Measurements from ENCODE around the gene LRRC49.
"Not testable (repeated sequence)": the region's sequence is repeated elsewhere in the genome, so short reads cannot be mapped to it uniquely, and the experiment has no call there.

Gene LRRC49

GRCh38 chr15:70923311-70924080 is 30.9 kb downstream of the LRRC49 start:
- DNase-seq (ENCODE audit: low spot score), result no peak

GRCh38 chr15:70926914-70927313 is 34.3 kb downstream of the LRRC49 start:
- not testable (repeated sequence) for DNase-seq (ENCODE audit: low spot score)

- no peak for DNase-seq (ENCODE audit: low spot score)
These were observed 39.2 kb downstream of the LRRC49 start for GRCh38 chr15:70931821-70932220.

GRCh38 chr15:70932397-70932796 is 39.8 kb downstream of the LRRC49 start:
- DNase-seq (ENCODE audit: low spot score), result no peak

GRCh38 chr15:70933411-70933810 is 40.8 kb downstream of the LRRC49 start:
- no peak for DNase-seq (ENCODE audit: low spot score)

GRCh38 chr15:70935631-70936030 is 43.0 kb downstream of the LRRC49 start:
- no peak for DNase-seq (ENCODE audit: low spot score)

- DNase-seq (ENCODE audit: low spot score), result no peak
These were observed 43.7 kb downstream of the LRRC49 start for GRCh38 chr15:70936326-70936725.

- DNase-seq (ENCODE audit: low spot score), result not testable (repeated sequence)
These were observed 50.7 kb downstream of the LRRC49 start for GRCh38 chr15:70943285-70943684.

GRCh38 chr15:70947351-70948335 is 55.0 kb downstream of the LRRC49 start:
- DNase-seq (ENCODE audit: low spot score), result no peak

GRCh38 chr15:70950953-70951352 is 58.3 kb downstream of the LRRC49 start:
- DNase-seq (ENCODE audit: low spot score), result no peak

GRCh38 chr15:70954171-70954570 is 61.5 kb downstream of the LRRC49 start:
- no peak for DNase-seq (ENCODE audit: low spot score)

GRCh38 chr15:70954733-70955132 is 62.1 kb downstream of the LRRC49 start:
- no peak for DNase-seq (ENCODE audit: low spot score)

- no peak for DNase-seq (ENCODE audit: low spot score)
These were observed 62.5 kb downstream of the LRRC49 start for GRCh38 chr15:70955151-70955550.

GRCh38 chr15:70956201-70956995 is 63.8 kb downstream of the LRRC49 start:
- DNase-seq (ENCODE audit: low spot score), result no peak

GRCh38 chr15:70962084-70962483 is 69.5 kb downstream of the LRRC49 start:
- DNase-seq (ENCODE audit: low spot score), result no peak

GRCh38 chr15:70963199-70963598 is 70.6 kb downstream of the LRRC49 start:
- no peak for DNase-seq (ENCODE audit: low spot score)

- DNase-seq (ENCODE audit: low spot score), result no peak
These were observed 71.4 kb downstream of the LRRC49 start for GRCh38 chr15:70964058-70964457.

- no peak for DNase-seq (ENCODE audit: low spot score)
These were observed 72.1 kb downstream of the LRRC49 start for GRCh38 chr15:70964686-70965085.

GRCh38 chr15:70967646-70968045 is 75.0 kb downstream of the LRRC49 start:
- DNase-seq (ENCODE audit: low spot score), result no peak

- DNase-seq (ENCODE audit: low spot score), result no peak
These were observed 81.6 kb downstream of the LRRC49 start for GRCh38 chr15:70974004-70974832.

GRCh38 chr15:70976851-70977250 is 84.2 kb downstream of the LRRC49 start:
- DNase-seq (ENCODE audit: low spot score), result no peak
